ENCODE results near the gene SLC37A4. TPM values are rescaled to one million over a fixed set of nuclear protein-coding genes. Genes with fewer than 3 reads are reported as not detected.

Gene SLC37A4
- 16.0 TPM for total RNA-seq

- Histone ChIP-seq H3K36me3 (peaks cover 0 to 9% of the 10 kb centered on the region in 2 donors), H3K4me3 (peak within 1 kb of the TSS; percentile 74 to 92), H3K27ac (peak within 1 kb of the TSS; percentile 90), H3K9me3 (no peaks in the 10 kb centered on the region), H3K27me3 (no peaks in the 10 kb centered on the region), H3K4me1 (peaks cover 25% of the 10 kb centered on the region)
- intact Hi-C loops (cut with DNase I): no loop called here
- TF ChIP-seq, protein P1, sequence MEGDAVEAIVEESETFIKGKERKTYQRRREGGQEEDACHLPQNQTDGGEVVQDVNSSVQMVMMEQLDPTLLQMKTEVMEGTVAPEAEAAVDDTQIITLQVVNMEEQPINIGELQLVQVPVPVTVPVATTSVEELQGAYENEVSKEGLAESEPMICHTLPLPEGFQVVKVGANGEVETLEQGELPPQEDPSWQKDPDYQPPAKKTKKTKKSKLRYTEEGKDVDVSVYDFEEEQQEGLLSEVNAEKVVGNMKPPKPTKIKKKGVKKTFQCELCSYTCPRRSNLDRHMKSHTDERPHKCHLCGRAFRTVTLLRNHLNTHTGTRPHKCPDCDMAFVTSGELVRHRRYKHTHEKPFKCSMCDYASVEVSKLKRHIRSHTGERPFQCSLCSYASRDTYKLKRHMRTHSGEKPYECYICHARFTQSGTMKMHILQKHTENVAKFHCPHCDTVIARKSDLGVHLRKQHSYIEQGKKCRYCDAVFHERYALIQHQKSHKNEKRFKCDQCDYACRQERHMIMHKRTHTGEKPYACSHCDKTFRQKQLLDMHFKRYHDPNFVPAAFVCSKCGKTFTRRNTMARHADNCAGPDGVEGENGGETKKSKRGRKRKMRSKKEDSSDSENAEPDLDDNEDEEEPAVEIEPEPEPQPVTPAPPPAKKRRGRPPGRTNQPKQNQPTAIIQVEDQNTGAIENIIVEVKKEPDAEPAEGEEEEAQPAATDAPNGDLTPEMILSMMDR (IDR thresholded peaks at IDR 0.05): peak in 2 of 3 experiments; percentile 88 to 90
- no peak for TF ChIP-seq POLR2A (IDR thresholded peaks at IDR 0.05)
- TF ChIP-seq POLR2AphosphoS5 (IDR thresholded peaks at IDR 0.05; ENCODE audit: insufficient read depth in 1 of 2, low read depth in 1 of 2): peak; percentile 86 to 96
- peak; percentile 98 to 99 for DNase-seq (ENCODE audit: extremely low spot score in 2 of 2)
These were observed at the start of gene SLC37A4 for GRCh38 chr11:119030329-119031047. Gene SLC37A4 (minus strand): TSS chr11:119030877.

GRCh38 chr11:119078675-119079420, 48.2 kb upstream of the SLC37A4 start:
- Histone ChIP-seq H3K36me3 (peaks cover 0 to 86% of the 10 kb centered on the region in 2 donors), H3K4me1 (no peaks in the 10 kb centered on the region), H3K9me3 (no peaks in the 10 kb centered on the region), H3K4me3 (no peak overlapping the region), H3K27ac (no peak overlapping the region), H3K27me3 (no peaks in the 10 kb centered on the region)
- TF ChIP-seq POLR2AphosphoS5 (IDR thresholded peaks at IDR 0.05; ENCODE audit: insufficient read depth in 1 of 2, low read depth in 1 of 2) (no peak), POLR2A (IDR thresholded peaks at IDR 0.05) (no peak)
- TF ChIP-seq, protein P1 (IDR thresholded peaks at IDR 0.05): no peak
- DNase-seq (ENCODE audit: extremely low spot score in 2 of 2): no peak
- intact Hi-C loops (cut with DNase I): no loop called here

GRCh38 chr11:119077839-119078238, 47.2 kb upstream of the SLC37A4 start:
- TF ChIP-seq POLR2AphosphoS5 (IDR thresholded peaks at IDR 0.05; ENCODE audit: insufficient read depth in 1 of 2, low read depth in 1 of 2) (no peak), POLR2A (IDR thresholded peaks at IDR 0.05) (no peak)
- TF ChIP-seq, protein P1 (IDR thresholded peaks at IDR 0.05): no peak
- H3K36me3 ChIP-seq: peaks cover 0 to 96% of the 10 kb centered on the region in 2 donors

GRCh38 chr11:119067371-119068222, 36.9 kb upstream of the SLC37A4 start, which contains the start of gene VPS11:
Gene VPS11 (plus strand): TSS chr11:119067818. CDS start chr11:119067824, 6 bp downstream.
- Histone ChIP-seq H3K4me3 (peak within 1 kb of the TSS; percentile 86 to 95), H3K4me1 (peaks cover 36% of the 10 kb centered on the region), H3K36me3 (peaks cover 3 to 26% of the 10 kb centered on the region in 2 donors), H3K27ac (peak within 1 kb of the TSS; percentile 91), H3K9me3 (no peaks in the 10 kb centered on the region), H3K27me3 (no peaks in the 10 kb centered on the region)
- TF ChIP-seq POLR2A (IDR thresholded peaks at IDR 0.05): no peak
- TF ChIP-seq, protein P1 (IDR thresholded peaks at IDR 0.05): peak in 1 of 3 experiments; percentile 29
- TF ChIP-seq POLR2AphosphoS5 (IDR thresholded peaks at IDR 0.05; ENCODE audit: insufficient read depth in 1 of 2, low read depth in 1 of 2): peak; percentile 94 to 98
- DNase-seq (ENCODE audit: extremely low spot score in 2 of 2): peak in 1 of 2 donors; percentile 97
- intact Hi-C loops (cut with DNase I): no loop called here

More at GRCh38 chr11:119077839-119078238, 47.2 kb upstream of the SLC37A4 start:
- Histone ChIP-seq H3K27ac (no peak overlapping the region), H3K27me3 (no peaks in the 10 kb centered on the region), H3K9me3 (no peaks in the 10 kb centered on the region), H3K4me3 (no peak overlapping the region), H3K4me1 (no peaks in the 10 kb centered on the region)
- no peak for DNase-seq (ENCODE audit: extremely low spot score in 2 of 2)
- intact Hi-C loops (cut with DNase I): no loop called here
